ENCODE results near the gene CERS6.

The CERS6 gene

DNA sequence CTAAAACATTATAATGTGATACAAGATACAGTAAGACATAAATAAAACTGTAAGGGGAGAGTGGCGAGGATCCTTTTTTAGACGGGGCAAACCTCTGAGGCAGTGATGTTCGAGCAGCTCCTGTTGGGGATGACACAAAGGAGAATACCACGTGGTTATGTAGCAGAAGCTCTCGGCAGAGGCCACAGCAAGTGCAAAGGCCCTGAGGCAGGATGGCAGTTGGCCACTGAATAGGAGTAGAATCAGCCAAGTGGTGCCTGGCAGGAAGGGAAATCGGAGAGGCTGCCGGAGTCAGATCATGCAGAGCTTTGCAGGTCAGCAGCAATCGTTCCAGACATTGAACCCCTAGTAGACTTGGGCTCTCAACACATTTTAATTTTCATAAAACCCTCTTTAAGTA, 365.5 kb downstream of the CERS6 start:
- TF ChIP-seq, protein P1, sequence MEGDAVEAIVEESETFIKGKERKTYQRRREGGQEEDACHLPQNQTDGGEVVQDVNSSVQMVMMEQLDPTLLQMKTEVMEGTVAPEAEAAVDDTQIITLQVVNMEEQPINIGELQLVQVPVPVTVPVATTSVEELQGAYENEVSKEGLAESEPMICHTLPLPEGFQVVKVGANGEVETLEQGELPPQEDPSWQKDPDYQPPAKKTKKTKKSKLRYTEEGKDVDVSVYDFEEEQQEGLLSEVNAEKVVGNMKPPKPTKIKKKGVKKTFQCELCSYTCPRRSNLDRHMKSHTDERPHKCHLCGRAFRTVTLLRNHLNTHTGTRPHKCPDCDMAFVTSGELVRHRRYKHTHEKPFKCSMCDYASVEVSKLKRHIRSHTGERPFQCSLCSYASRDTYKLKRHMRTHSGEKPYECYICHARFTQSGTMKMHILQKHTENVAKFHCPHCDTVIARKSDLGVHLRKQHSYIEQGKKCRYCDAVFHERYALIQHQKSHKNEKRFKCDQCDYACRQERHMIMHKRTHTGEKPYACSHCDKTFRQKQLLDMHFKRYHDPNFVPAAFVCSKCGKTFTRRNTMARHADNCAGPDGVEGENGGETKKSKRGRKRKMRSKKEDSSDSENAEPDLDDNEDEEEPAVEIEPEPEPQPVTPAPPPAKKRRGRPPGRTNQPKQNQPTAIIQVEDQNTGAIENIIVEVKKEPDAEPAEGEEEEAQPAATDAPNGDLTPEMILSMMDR (IDR thresholded peaks at IDR 0.05), result no peak
- no peak for TF ChIP-seq ZFX (IDR thresholded peaks at IDR 0.05; ENCODE audit: borderline replicate concordance)
- no peak overlapping the region for H3K27ac ChIP-seq

DNA sequence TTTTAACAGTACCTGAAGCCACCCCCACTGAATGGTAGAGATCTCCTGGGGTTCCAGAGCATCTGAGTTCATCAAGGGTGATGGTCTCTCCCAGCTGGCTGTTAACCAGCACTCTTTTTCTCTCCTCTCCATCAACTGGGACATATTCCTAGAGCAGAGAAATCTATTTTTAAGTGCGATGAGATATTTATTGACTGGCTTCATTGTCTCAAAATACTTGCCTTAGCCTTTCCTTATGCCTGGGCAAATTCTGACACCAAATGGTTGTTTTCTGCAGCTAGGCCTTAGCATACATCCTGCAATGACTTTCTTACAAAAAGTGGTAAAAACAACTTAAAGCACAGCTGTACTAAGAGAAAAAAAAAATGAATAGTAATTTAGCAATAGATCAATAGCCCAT, 365.9 kb downstream of the CERS6 start:
- H3K27ac ChIP-seq, result no peak overlapping the region
- TF ChIP-seq, protein P1 (IDR thresholded peaks at IDR 0.05), result no peak
- TF ChIP-seq ZFX (IDR thresholded peaks at IDR 0.05; ENCODE audit: borderline replicate concordance), result no peak

Measured in 22Rv1 (cell line).